ENCODE measurements around the gene NRDC. TPM values are rescaled to one million over a fixed set of nuclear protein-coding genes. Genes with fewer than 3 reads are reported as not detected.

The NRDC gene
- polyA plus RNA-seq, 1 experiment = 69.2 TPM

GRCh38 chr1:51859735-51860134 is 18.8 kb downstream of the NRDC start:
- ChIA-PET CTCF (no interaction called here), POLR2A (no interaction called here)
- H3K4me3 ChIP-seq (ENCODE audit: low read depth, low read length) = no peak overlapping the region
- no peaks in the 10 kb centered on the region for H3K27me3 ChIP-seq (ENCODE audit: control insufficient read depth, insufficient read depth, low read length)
- no peak for TF ChIP-seq CTCF (IDR thresholded peaks at IDR 0.05; ENCODE audit: insufficient read depth, low read depth, low read length)
- no peak for DNase-seq (ENCODE audit: low read depth)
- no peaks in the 10 kb centered on the region for H3K36me3 ChIP-seq (ENCODE audit: control insufficient read depth, insufficient read depth, low read length)

GRCh38 chr1:51859333-51859732 is 19.2 kb downstream of the NRDC start:
- CTCF ChIA-PET = interaction anchor here (0.8 kb wide), 1 partner anchor 10 kb away, joined by 3 read pairs; no protein-coding TSS in a partner anchor

GRCh38 chr1:51858892-51859291 is 19.6 kb downstream of the NRDC start:
- TF ChIP-seq CTCF (IDR thresholded peaks at IDR 0.05; ENCODE audit: insufficient read depth, low read depth, low read length) = no peak

More at GRCh38 chr1:51859333-51859732, 19.2 kb downstream of the NRDC start:
- DNase-seq (ENCODE audit: low read depth) = no peak
- POLR2A ChIA-PET = no interaction called here
- TF ChIP-seq CTCF (IDR thresholded peaks at IDR 0.05; ENCODE audit: insufficient read depth, low read depth, low read length) = no peak
- Histone ChIP-seq H3K4me3 (ENCODE audit: low read depth, low read length) (no peak overlapping the region), H3K27me3 (ENCODE audit: control insufficient read depth, insufficient read depth, low read length) (no peaks in the 10 kb centered on the region), H3K36me3 (ENCODE audit: control insufficient read depth, insufficient read depth, low read length) (no peaks in the 10 kb centered on the region)

GRCh38 chr1:51856745-51857144 is 21.8 kb downstream of the NRDC start:
- DNase-seq (ENCODE audit: low read depth) = no peak
- POLR2A ChIA-PET = no interaction called here
- TF ChIP-seq CTCF (IDR thresholded peaks at IDR 0.05; ENCODE audit: insufficient read depth, low read depth, low read length) = no peak
- Histone ChIP-seq H3K27me3 (ENCODE audit: control insufficient read depth, insufficient read depth, low read length) (no peaks in the 10 kb centered on the region), H3K36me3 (ENCODE audit: control insufficient read depth, insufficient read depth, low read length) (no peaks in the 10 kb centered on the region), H3K4me3 (ENCODE audit: low read depth, low read length) (no peak overlapping the region)
- CTCF ChIA-PET = no interaction called here

More at GRCh38 chr1:51858892-51859291, 19.6 kb downstream of the NRDC start:
- ChIA-PET POLR2A (no interaction called here), CTCF (interaction anchor here (0.8 kb wide), 1 partner anchor 11 kb away, joined by 3 read pairs; no protein-coding TSS in a partner anchor)
- no peaks in the 10 kb centered on the region for H3K36me3 ChIP-seq (ENCODE audit: control insufficient read depth, insufficient read depth, low read length)
- no peaks in the 10 kb centered on the region for H3K27me3 ChIP-seq (ENCODE audit: control insufficient read depth, insufficient read depth, low read length)
- no peak overlapping the region for H3K4me3 ChIP-seq (ENCODE audit: low read depth, low read length)
- no peak for DNase-seq (ENCODE audit: low read depth)

GRCh38 chr1:51855624-51856023 is 22.9 kb downstream of the NRDC start:
- H3K36me3 ChIP-seq (ENCODE audit: control insufficient read depth, insufficient read depth, low read length) = no peaks in the 10 kb centered on the region
- no peak for TF ChIP-seq CTCF (IDR thresholded peaks at IDR 0.05; ENCODE audit: insufficient read depth, low read depth, low read length)
- ChIA-PET CTCF (no interaction called here), POLR2A (no interaction called here)
- no peaks in the 10 kb centered on the region for H3K27me3 ChIP-seq (ENCODE audit: control insufficient read depth, insufficient read depth, low read length)
- DNase-seq (ENCODE audit: low read depth) = no peak
- no peak overlapping the region for H3K4me3 ChIP-seq (ENCODE audit: low read depth, low read length)
